Ureter (tissue), 1 donor: ENCODE measurements around the gene RSPO4. TPM values are rescaled to one million over a fixed set of nuclear protein-coding genes. Genes with fewer than 3 reads are reported as not detected.
"Not testable (repeated sequence)": the region's sequence is repeated elsewhere in the genome, so short reads cannot be mapped to it uniquely, and the experiment has no call there.

Experiments
- DNase-seq: peaks from one replicate; pipeline ENCODE4 v3.0.0-alpha.2; 2020; ENCODE audit warnings: low spot score
- total RNA-seq: library from RNA; stranded (reverse); gene quantifications from one replicate; pipeline ENCODE4 v1.2.4, GENCODE V29; 2023
- donor health status: DM: yes; HTN: yes; CAD: no.

RSPO4 gene
- not detected for total RNA-seq

- no peak for DNase-seq
Observed at GRCh38 chr20:1001911-1002681, at the start of gene RSPO4. Gene RSPO4, minus strand, starts transcription at chr20:1002311. Its CDS starts 147 bp downstream, at chr20:1002164.

- DNase-seq: no peak
Observed at GRCh38 chr20:1050440-1050839, 48.3 kb upstream of the RSPO4 start.

- no peak for DNase-seq
Observed at GRCh38 chr20:1045860-1046418, 43.8 kb upstream of the RSPO4 start.

GRCh38 chr20:1041845-1042390 lies 39.8 kb upstream of the RSPO4 start:
- DNase-seq: no peak

- no peak for DNase-seq
Observed at GRCh38 chr20:1038205-1038604, 36.1 kb upstream of the RSPO4 start.

GRCh38 chr20:1037039-1037438 lies 34.9 kb upstream of the RSPO4 start:
- no peak for DNase-seq

GRCh38 chr20:1035466-1035865 lies 33.4 kb upstream of the RSPO4 start:
- DNase-seq: no peak

GRCh38 chr20:1034415-1034789 lies 32.3 kb upstream of the RSPO4 start:
- DNase-seq: no peak

GRCh38 chr20:1033751-1034414 lies 31.8 kb upstream of the RSPO4 start:
- no peak for DNase-seq

GRCh38 chr20:1029980-1030379 lies 27.9 kb upstream of the RSPO4 start:
- no peak for DNase-seq

- DNase-seq: not testable (repeated sequence)
Observed at GRCh38 chr20:1026214-1026613, 24.1 kb upstream of the RSPO4 start.

- no peak for DNase-seq
Observed at GRCh38 chr20:1022871-1023270, 20.8 kb upstream of the RSPO4 start.

- no peak for DNase-seq
Observed at GRCh38 chr20:1020614-1021013, 18.5 kb upstream of the RSPO4 start.

- DNase-seq: no peak
Observed at GRCh38 chr20:1019344-1019743, 17.2 kb upstream of the RSPO4 start.

- DNase-seq: no peak
Observed at GRCh38 chr20:1017677-1018076, 15.6 kb upstream of the RSPO4 start.

- no peak for DNase-seq
Observed at GRCh38 chr20:1015181-1015580, 13.1 kb upstream of the RSPO4 start.

GRCh38 chr20:1014471-1014870 lies 12.4 kb upstream of the RSPO4 start:
- DNase-seq: no peak

- DNase-seq: no peak
Observed at GRCh38 chr20:1013566-1014340, 11.6 kb upstream of the RSPO4 start.

GRCh38 chr20:1012359-1013168 lies 10.5 kb upstream of the RSPO4 start:
- no peak for DNase-seq

GRCh38 chr20:1010659-1011058 lies 8.5 kb upstream of the RSPO4 start:
- no peak for DNase-seq

GRCh38 chr20:1005452-1006027 lies 3.4 kb upstream of the RSPO4 start:
- no peak for DNase-seq
